HG03354 (cell line): Measurements from ENCODE around the gene ANKRD40.

Source experiments
- ATAC-seq: cut with Tn5 transposase; IDR thresholded peaks from one replicate; pipeline ENCODE4 v1.9.1; 2021; ENCODE audit warnings: mild to moderate bottlenecking; ENCODE audit not compliant: unreplicated experiment, poor library complexity, severe bottlenecking

ANKRD40 gene

DNA sequence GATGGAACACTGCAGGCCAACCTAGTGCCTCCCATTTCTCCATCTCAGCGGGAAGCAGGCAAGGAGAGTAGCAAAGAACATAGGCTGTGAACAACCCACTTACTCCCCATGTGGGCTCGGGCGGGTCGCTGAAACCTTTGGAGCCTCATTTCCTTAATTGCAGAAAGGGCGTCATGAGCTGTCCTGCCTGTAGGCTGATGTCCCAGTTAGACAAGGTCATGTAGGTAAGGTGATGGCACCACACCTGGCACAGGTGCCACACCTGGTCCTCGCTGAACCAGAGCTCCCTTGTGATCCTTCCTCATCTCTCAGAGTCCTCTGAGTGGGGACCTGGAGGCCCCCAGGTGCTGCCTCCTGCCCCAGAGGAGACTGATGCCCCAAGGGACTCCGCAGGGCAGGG, 50.1 kb downstream of the ANKRD40 start:
- no peak for ATAC-seq

DNA sequence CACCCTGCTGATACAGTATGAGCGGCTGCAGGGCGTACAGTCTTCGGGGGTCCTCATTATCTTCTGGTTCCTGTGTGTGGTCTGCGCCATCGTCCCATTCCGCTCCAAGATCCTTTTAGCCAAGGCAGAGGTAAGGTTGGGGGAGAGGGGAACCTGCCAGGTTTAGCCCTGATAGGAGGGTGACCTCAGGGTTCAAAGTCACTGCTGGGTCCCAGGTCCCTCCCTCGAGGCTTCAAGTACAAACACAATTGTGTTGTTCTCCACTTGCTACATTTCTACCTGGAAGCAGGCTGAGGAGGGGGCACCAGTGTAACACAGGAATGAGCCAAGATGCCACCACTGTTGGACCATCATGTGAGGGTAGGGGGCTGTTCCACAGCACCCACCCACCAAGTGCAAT, 50.7 kb downstream of the ANKRD40 start:
- ATAC-seq: no peak

DNA sequence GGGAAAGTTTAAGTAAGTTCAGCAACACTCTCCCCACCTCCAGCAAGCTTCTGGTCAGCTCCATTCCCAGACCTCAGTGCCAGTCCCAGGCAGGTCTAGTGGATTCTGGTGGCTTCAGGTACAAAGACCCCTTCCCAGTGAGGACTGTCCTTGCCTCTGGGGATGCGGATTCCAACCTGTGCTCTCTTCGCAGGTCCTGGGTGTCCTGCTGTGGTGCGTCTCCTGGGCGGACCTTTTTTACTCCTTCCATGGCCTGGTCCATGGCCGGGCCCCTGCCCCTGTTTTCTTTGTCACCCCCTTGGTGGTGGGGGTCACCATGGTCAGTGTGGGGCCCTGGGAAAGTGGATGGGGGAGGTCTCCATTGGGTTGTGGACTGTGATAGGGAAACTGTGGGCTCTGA, 51.2 kb downstream of the ANKRD40 start:
- ATAC-seq: no peak

DNA sequence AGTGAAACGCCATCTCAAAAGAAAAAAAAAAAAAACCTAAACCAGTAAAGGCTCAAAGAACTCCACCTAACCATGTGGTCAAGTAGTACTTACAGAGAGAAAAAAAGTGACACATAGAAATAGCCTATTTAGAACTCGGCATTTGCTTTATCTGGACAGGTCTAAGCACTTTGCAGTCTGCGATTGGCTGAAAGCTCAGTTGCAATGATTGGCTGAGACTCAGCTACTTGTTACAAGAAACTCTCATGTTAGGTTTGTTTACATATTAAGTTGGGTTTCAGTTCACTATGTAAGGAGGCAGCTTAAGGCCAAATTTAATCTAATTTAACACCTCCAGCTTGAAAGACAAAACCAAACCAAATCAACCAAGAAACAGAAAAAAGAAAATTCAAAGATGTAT, 54.0 kb downstream of the ANKRD40 start:
- no peak for ATAC-seq

DNA sequence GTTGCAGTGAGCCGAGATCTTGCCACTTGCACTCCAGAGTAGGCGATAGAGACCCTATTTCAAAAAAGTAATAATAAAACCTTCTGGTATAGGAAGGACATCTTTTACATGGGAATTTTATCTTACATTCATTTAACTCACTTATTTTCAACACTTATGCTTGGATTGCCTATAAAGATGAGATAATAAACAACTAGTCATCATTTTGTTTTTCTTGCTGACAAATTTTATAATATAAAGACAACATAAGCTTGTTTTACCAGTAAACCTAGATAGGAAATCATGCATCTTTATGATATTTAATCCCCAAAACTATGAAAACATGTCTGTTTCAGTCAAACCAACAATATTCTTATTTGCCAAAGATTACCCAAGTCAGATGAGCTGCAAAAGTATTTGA, 56.1 kb downstream of the ANKRD40 start:
- no peak for ATAC-seq

DNA sequence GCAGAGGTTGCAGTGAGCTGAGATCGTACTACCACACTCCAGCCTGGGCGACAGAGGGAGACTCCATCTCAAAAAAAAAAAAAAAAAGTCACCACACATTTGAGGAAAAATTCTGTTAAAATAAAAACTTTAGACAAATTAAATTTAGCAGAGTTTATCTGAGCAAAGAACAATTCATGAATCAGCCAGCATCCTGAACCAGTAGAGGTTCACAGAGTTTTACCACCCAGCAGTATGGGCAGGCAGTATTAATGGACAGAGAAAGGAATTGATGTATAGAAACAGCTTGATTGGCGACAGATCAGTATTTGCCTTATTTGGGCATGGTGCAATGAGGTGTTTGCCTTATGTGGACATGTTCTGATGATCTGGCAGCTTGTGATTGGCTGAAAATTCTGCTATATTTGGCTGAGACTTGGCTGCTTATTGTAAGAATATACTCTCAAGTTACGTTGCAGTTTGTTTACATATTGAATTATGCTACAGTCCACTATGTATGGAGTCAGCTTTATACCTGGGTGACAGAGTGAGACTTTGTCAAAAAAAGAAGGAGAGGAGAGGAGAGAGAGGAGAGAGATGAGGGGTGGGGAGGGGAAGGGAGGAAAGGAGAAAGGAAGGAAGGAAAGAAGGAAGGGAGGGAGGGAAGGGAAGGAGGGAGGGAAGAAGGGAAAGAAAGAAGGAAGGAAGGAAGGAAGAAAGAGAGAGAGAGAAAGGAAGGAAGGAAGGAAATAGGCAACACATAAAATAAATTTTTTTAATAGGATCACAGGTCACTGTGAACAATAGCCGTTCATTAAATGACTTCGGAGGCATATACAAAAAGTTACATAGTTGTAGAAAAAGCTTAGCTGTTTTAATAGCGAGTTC, 58.4 kb downstream of the ANKRD40 start:
- no peak for ATAC-seq

DNA sequence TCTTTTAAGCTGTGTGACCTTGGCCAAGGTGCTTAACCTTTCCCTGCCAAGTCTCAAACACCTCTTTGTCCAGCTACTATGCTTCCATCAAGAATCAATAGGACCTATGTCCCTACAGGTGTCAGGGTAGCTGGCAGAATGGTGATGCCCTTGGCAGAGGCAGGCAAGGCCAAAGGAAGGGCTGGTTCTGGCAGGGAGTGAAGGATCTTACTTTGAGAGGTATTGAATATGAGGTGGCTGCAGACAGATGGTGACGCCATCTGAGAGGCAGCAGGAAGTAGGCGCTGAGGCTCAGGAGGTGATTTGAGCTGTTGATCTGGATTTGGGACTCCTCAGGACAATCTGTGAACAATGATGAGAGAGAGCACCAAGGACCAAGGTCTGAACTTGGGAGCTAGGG, 60.5 kb downstream of the ANKRD40 start:
- no peak for ATAC-seq

DNA sequence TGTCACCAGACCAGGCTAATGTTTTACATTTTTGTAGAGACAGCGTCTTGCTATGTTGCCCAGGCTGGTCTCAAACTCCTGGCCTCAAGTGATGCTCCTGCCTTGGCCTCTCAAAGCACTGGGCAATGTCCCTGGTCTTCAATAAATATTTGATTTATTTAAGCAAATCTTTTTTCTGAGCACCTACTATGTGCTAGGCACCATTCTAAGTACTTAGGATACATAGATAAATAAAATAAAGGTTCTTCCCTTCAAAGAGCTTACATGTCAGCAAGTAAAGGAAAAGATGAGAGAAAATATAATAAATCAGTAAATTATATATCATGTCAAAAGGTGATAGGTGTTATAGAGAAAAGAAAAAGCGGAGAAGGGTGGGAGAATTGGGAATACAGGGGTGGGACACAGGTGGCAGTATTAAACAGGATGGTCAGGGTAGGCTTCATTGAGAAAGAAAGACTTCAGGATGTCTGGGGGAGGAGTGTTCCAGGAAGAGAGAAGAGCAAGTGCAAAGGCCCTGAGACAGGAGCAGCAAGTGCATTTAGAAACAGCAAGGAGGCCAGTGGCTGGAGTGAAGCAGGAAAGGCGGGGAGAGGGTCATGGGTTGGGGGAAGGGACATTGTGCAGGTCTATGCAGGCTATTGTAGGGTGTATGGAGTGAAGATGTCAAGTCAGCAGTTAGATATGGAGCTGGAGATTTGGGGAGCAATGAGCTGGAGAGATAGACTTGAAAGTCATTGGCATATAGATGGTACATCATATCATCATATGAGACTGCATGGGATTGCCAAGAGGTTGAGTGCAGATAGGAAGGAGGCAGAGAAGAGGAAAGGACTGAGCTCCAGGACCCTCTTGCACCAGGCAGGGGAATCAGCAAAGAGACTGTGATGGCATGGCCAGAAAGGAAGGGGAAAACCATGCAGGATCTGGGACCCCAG, 61.7 kb downstream of the ANKRD40 start:
- ATAC-seq: no peak
